ENCODE measurements around the gene FAM98A.

DNA sequence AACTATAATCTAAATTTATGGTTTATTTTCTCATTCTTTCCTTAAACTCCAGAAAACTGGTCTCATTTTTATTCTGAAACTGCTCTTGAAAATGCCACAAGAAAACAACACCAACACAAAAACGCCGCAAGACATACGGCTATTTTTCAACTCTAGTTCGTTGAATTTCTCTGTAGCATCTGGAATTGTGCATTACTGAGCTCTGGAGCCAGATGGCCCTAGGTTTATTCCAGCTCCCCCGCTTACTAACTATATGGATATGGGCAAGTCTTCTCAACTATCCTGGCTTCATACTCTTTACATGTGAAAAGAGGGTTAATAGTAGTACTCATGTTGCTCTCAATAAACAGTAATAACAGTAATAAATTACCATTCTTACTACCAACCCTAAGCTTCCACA is 19.9 kb downstream of the FAM98A start:
- TF ChIP-seq, protein P1, sequence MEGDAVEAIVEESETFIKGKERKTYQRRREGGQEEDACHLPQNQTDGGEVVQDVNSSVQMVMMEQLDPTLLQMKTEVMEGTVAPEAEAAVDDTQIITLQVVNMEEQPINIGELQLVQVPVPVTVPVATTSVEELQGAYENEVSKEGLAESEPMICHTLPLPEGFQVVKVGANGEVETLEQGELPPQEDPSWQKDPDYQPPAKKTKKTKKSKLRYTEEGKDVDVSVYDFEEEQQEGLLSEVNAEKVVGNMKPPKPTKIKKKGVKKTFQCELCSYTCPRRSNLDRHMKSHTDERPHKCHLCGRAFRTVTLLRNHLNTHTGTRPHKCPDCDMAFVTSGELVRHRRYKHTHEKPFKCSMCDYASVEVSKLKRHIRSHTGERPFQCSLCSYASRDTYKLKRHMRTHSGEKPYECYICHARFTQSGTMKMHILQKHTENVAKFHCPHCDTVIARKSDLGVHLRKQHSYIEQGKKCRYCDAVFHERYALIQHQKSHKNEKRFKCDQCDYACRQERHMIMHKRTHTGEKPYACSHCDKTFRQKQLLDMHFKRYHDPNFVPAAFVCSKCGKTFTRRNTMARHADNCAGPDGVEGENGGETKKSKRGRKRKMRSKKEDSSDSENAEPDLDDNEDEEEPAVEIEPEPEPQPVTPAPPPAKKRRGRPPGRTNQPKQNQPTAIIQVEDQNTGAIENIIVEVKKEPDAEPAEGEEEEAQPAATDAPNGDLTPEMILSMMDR (IDR thresholded peaks at IDR 0.05), result no peak
- TF ChIP-seq POLR2A (IDR thresholded peaks at IDR 0.05), result no peak
